Transverse colon (tissue), 4 donors: ENCODE data around the gene MOV10L1. TPM values are rescaled to one million over a fixed set of nuclear protein-coding genes. Genes with fewer than 3 reads are reported as not detected.
"Not testable (repeated sequence)": the region's sequence is repeated elsewhere in the genome, so short reads cannot be mapped to it uniquely, and the experiment has no call there.

ENCODE experiments used
- DNase-seq: peaks from one replicate; pipeline ENCODE4 v3.0.0-alpha.2; 2019
- H3K27ac ChIP-seq, 4 donors: fragments of 200-600 bp; sonication (generic); 2 replicates each; pipeline ENCODE4 v1.5.1; 2016 to 2018; ENCODE audit warnings: inconsistent platforms in 4 of 4
- H3K27me3 ChIP-seq: fragments of 200-600 bp; sonication (generic); 2 replicates; pipeline ENCODE4 v1.5.1; 2017; ENCODE audit warnings: inconsistent platforms
- H3K36me3 ChIP-seq, 4 donors: fragments of 200-600 bp; sonication (generic); 2 replicates each; pipeline ENCODE4 v1.5.1; 2017 to 2019; ENCODE audit warnings: inconsistent platforms in 4 of 4
- H3K4me1 ChIP-seq, 4 donors: fragments of 200-600 bp; sonication (generic); 2 replicates each; pipeline ENCODE4 v1.5.1; 2017 to 2020; ENCODE audit warnings: inconsistent platforms in 4 of 4
- H3K4me3 ChIP-seq, 4 donors: fragments of 200-600 bp; sonication (generic); 1 replicate in 1 of 4; 2 replicates in 3 of 4; pipeline versions ENCODE4 v1.5.1 to v1.6.1; 2017 to 2019; ENCODE audit warnings: inconsistent platforms in 4 of 4
- H3K9me3 ChIP-seq, 2 donors: fragments of 200-600 bp; sonication (generic); 2 replicates each; pipeline ENCODE4 v1.5.1; 2017 to 2019; ENCODE audit warnings: inconsistent platforms in 2 of 2
- CTCF ChIP-seq, 5 experiments: fragments of 200-600 bp in 3 of 5; fragments of 450-650 bp in 2 of 5; sonication (generic) in 3 of 5; IDR thresholded peaks; 1 replicate in 2 of 5; 2 replicates in 3 of 5; pipeline ENCODE4 v1.5.1; 2016 to 2017; ENCODE audit warnings: antibody characterized with exemption in 5 of 5, inconsistent platforms in 3 of 5, mild to moderate bottlenecking in 2 of 5, moderate library complexity in 1 of 5
- EP300 ChIP-seq: sonication (generic); formaldehyde crosslinking; IDR thresholded peaks from one replicate; pipeline ENCODE4 v1.6.1; 2017; ENCODE audit warnings: antibody characterized with exemption, low read depth
- POLR2A ChIP-seq: fragments of 450-650 bp; IDR thresholded peaks from one replicate; pipeline ENCODE4 v1.6.1; 2016; ENCODE audit warnings: antibody characterized with exemption, mild to moderate bottlenecking, moderate library complexity
- POLR2AphosphoS5 ChIP-seq, 3 donors: sonication (generic); formaldehyde crosslinking; IDR thresholded peaks; one replicate each; pipeline ENCODE4 v1.6.1; 2016; ENCODE audit warnings: antibody characterized with exemption in 3 of 3
- WGBS, 2 donors: methylation state at CpG; one replicate each; pipeline ENCODE4 v1.1.5; 2018; ENCODE audit warnings: low coverage in 1 of 2; 5-methylcytosine and 5-hydroxymethylcytosine counted together
- in situ Hi-C, 4 donors: fragments of 200-750 bp; cut with MboI; loops; one replicate each; pipeline versions ENCODE4 v1.15.0 to v1.15.1; 2017; ENCODE audit warnings: low sequenced_read_pairs in 3 of 4, low pct_ligation_motif_present in 1 of 4, low pct_unique_long_range_greater_than_20kb in 1 of 4
- intact Hi-C: fragments of 100-400 bp; cut with DNase I; formaldehyde crosslinking; loops from one replicate; pipeline ENCODE4 v1.15.1; 2023; ENCODE audit warnings: low total_unique reads
- total RNA-seq, 4 donors: library from RNA; depleted of rRNA; stranded (reverse); fragments of >200 nt; gene quantifications; one replicate each; pipeline ENCODE4 v1.1.0, GENCODE V29; 2016

The MOV10L1 gene
- total RNA-seq, 4 donors from 2014 or later: 0.20 to 0.48 (median 0.41) TPM; not detected in 1

- in situ Hi-C loops (no loop called here), intact Hi-C loops (no loop called here)
- H3K9me3 ChIP-seq: no peaks in the 10 kb centered on the region
- no peak overlapping the region for H3K27ac ChIP-seq
- H3K4me3 ChIP-seq: no peak overlapping the region
- TF ChIP-seq POLR2A (no peak), CTCF (IDR thresholded peaks at IDR 0.05) (no peak), POLR2AphosphoS5 (IDR thresholded peaks at IDR 0.05) (no peak), EP300 (no peak)
- no peaks in the 10 kb centered on the region for H3K4me1 ChIP-seq
- peaks cover 50% of the 10 kb centered on the region for H3K27me3 ChIP-seq
- 71% methylated on average over 10 of the region's 10 CpGs; no CpG with 5 or more reads in 1 of the 2 donors for WGBS, 2 donors
- H3K36me3 ChIP-seq: no peaks in the 10 kb centered on the region
- no peak for DNase-seq
Measured at GRCh38 chr22:50084080-50084477, 5.7 kb upstream of the MOV10L1 start.

- H3K27ac ChIP-seq: no peak overlapping the region
- H3K4me3 ChIP-seq: no peak overlapping the region
- no peak for TF ChIP-seq POLR2A
- no peak for TF ChIP-seq POLR2AphosphoS5 (IDR thresholded peaks at IDR 0.05)
- TF ChIP-seq EP300: no peak
- no peak for TF ChIP-seq CTCF (IDR thresholded peaks at IDR 0.05)
- 57 to 80% methylated on average over 2 to 16 of the region's 16 CpGs for WGBS, 2 donors
- intact Hi-C loops (no loop called here), in situ Hi-C loops (no loop called here)
- H3K9me3 ChIP-seq: no peaks in the 10 kb centered on the region
- H3K36me3 ChIP-seq: no peaks in the 10 kb centered on the region
- H3K27me3 ChIP-seq: peaks cover 52% of the 10 kb centered on the region
- DNase-seq: no peak
- no peaks in the 10 kb centered on the region for H3K4me1 ChIP-seq
Measured at GRCh38 chr22:50084614-50085021, 5.2 kb upstream of the MOV10L1 start.

- H3K27ac ChIP-seq: no peak within 1 kb of the TSS
- intact Hi-C loops: no loop called here
- TF ChIP-seq CTCF (IDR thresholded peaks at IDR 0.05) (no peak), POLR2A (no peak), EP300 (no peak), POLR2AphosphoS5 (IDR thresholded peaks at IDR 0.05) (no peak)
Measured at GRCh38 chr22:50085211-50085972, 4.4 kb upstream of the MOV10L1 start, which contains the start of gene MLC1. Gene MLC1 (minus strand): TSS chr22:50085426. CDS start chr22:50084902, 524 bp downstream.

DNA sequence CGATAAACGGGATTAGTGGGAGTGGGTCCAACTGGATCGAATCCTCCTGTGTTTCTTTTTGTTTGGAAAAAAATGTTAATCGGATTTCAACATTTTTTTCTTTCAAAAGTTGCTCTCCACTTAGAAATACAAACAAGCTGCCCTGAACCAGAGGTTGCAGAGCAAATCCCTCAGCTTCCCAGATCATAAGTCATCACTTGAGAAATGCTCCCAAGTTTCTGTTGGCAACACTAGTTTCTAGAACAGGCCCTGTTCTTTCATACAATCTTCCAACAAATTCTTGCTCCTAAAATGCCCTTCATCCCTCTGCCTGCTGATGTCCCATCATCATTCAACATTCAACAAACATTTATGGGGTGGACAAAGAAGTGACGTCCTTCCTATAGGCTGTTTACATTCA lies 3.3 kb upstream of the MOV10L1 start:
- 70 to 73% methylated on average over 4 to 5 of the region's 5 CpGs for WGBS, 2 donors
- in situ Hi-C loops: no loop called here
- TF ChIP-seq EP300 (no peak), CTCF (IDR thresholded peaks at IDR 0.05) (no peak), POLR2A (no peak), POLR2AphosphoS5 (IDR thresholded peaks at IDR 0.05) (no peak)
- DNase-seq: no peak
- Histone ChIP-seq H3K36me3 (no peaks in the 10 kb centered on the region), H3K9me3 (no peaks in the 10 kb centered on the region), H3K27ac (no peak overlapping the region), H3K4me3 (no peak overlapping the region), H3K27me3 (peaks cover 52% of the 10 kb centered on the region), H3K4me1 (no peaks in the 10 kb centered on the region)
- intact Hi-C loops: no loop called here

More at GRCh38 chr22:50085211-50085972, 4.4 kb upstream of the MOV10L1 start, which contains the start of gene MLC1:
- in situ Hi-C loops: no loop called here
- H3K4me3 ChIP-seq: no peak within 1 kb of the TSS
- no peaks in the 10 kb centered on the region for H3K36me3 ChIP-seq
- no peaks in the 10 kb centered on the region for H3K9me3 ChIP-seq
- no peak for DNase-seq
- H3K4me1 ChIP-seq: no peaks in the 10 kb centered on the region
- 49 to 61% methylated on average over 17 to 29 of the region's 29 CpGs for WGBS, 2 donors
- peaks cover 52% of the 10 kb centered on the region for H3K27me3 ChIP-seq

- H3K36me3 ChIP-seq, intact Hi-C loops, in situ Hi-C loops, H3K27ac ChIP-seq, H3K4me3 ChIP-seq, H3K4me1 ChIP-seq, H3K9me3 ChIP-seq, DNase-seq: not testable (repeated sequence)
- peaks cover 48% of the 10 kb centered on the region for H3K27me3 ChIP-seq
- WGBS, 2 donors: 87 to 100% methylated on average over 1 to 4 of the region's 4 CpGs
Measured at GRCh38 chr22:50086975-50087374, 2.8 kb upstream of the MOV10L1 start.
